ENCODE measurements around the gene TEX52. TPM values are rescaled to one million over a fixed set of nuclear protein-coding genes. Genes with fewer than 3 reads are reported as not detected.

TEX52 gene
- total and polyA plus RNA-seq, 2 donors from 2014 or later, result not detected

- no peaks in the 10 kb centered on the region for H3K4me1 ChIP-seq (ENCODE audit: control insufficient read depth in 2 of 3, insufficient read depth in 2 of 3, low read depth in 1 of 3, low read length in 3 of 3)
- no peak for FAIRE-seq
- H3K4me3 ChIP-seq (ENCODE audit: low read length in 3 of 3), result no peak overlapping the region
- no peaks in the 10 kb centered on the region for H3K27me3 ChIP-seq (ENCODE audit: control insufficient read depth, insufficient read depth, low read length)
- no peak overlapping the region for H3K9ac ChIP-seq (ENCODE audit: low read length in 3 of 3)
- peaks cover 6 to 79% (median 45%) of the 10 kb centered on the region in 3 donors for H3K36me3 ChIP-seq (ENCODE audit: control insufficient read depth in 2 of 3, insufficient read depth in 3 of 3, low read length in 3 of 3)
- no peaks in the 10 kb centered on the region for H3K9me3 ChIP-seq (ENCODE audit: control insufficient read depth in 2 of 3, insufficient read depth in 1 of 3, low read length in 3 of 3)
- no peak for DNase-seq
- intact Hi-C loops (cut with DNase I), result no loop called here
- TF ChIP-seq CTCF (IDR thresholded peaks at IDR 0.05; ENCODE audit: borderline replicate concordance, extremely low read depth, insufficient read depth), result no peak
- H3K27ac ChIP-seq (ENCODE audit: low read depth in 2 of 2, low read length in 2 of 2), result no peak overlapping the region
Observed at GRCh38 chr12:2824541-2824940, 32.3 kb downstream of the TEX52 start.

- H3K36me3 ChIP-seq (ENCODE audit: control insufficient read depth in 2 of 3, insufficient read depth in 3 of 3, low read length in 3 of 3), result peaks cover 6 to 79% (median 47%) of the 10 kb centered on the region in 3 donors
- FAIRE-seq (no peak), DNase-seq (no peak)
- no peak overlapping the region for H3K9ac ChIP-seq (ENCODE audit: low read length in 3 of 3)
- intact Hi-C loops (cut with DNase I), result no loop called here
- H3K4me1 ChIP-seq (ENCODE audit: control insufficient read depth in 2 of 3, insufficient read depth in 2 of 3, low read depth in 1 of 3, low read length in 3 of 3), result no peaks in the 10 kb centered on the region
- H3K9me3 ChIP-seq (ENCODE audit: control insufficient read depth in 2 of 3, insufficient read depth in 1 of 3, low read length in 3 of 3), result no peaks in the 10 kb centered on the region
- no peak overlapping the region for H3K27ac ChIP-seq (ENCODE audit: low read depth in 2 of 2, low read length in 2 of 2)
- no peaks in the 10 kb centered on the region for H3K27me3 ChIP-seq (ENCODE audit: control insufficient read depth, insufficient read depth, low read length)
- TF ChIP-seq CTCF (IDR thresholded peaks at IDR 0.05; ENCODE audit: borderline replicate concordance, extremely low read depth, insufficient read depth), result no peak
- H3K4me3 ChIP-seq (ENCODE audit: low read length in 3 of 3), result no peak overlapping the region
Observed at GRCh38 chr12:2823483-2823882, 33.4 kb downstream of the TEX52 start.

GRCh38 chr12:2820432-2820831 lies 36.4 kb downstream of the TEX52 start:
- H3K9ac ChIP-seq (ENCODE audit: low read length in 3 of 3), result no peak overlapping the region
- intact Hi-C loops (cut with DNase I), result no loop called here
- no peaks in the 10 kb centered on the region for H3K4me1 ChIP-seq (ENCODE audit: control insufficient read depth in 2 of 3, insufficient read depth in 2 of 3, low read depth in 1 of 3, low read length in 3 of 3)
- H3K4me3 ChIP-seq (ENCODE audit: low read length in 3 of 3), result no peak overlapping the region
- H3K27ac ChIP-seq (ENCODE audit: low read depth in 2 of 2, low read length in 2 of 2), result no peak overlapping the region
- peaks cover 9 to 68% (median 42%) of the 10 kb centered on the region in 3 donors for H3K36me3 ChIP-seq (ENCODE audit: control insufficient read depth in 2 of 3, insufficient read depth in 3 of 3, low read length in 3 of 3)
- FAIRE-seq (no peak), DNase-seq (no peak)
- no peaks in the 10 kb centered on the region for H3K9me3 ChIP-seq (ENCODE audit: control insufficient read depth in 2 of 3, insufficient read depth in 1 of 3, low read length in 3 of 3)
- H3K27me3 ChIP-seq (ENCODE audit: control insufficient read depth, insufficient read depth, low read length), result no peaks in the 10 kb centered on the region
- TF ChIP-seq CTCF (IDR thresholded peaks at IDR 0.05; ENCODE audit: borderline replicate concordance, extremely low read depth, insufficient read depth), result no peak

GRCh38 chr12:2819810-2820209 lies 37.0 kb downstream of the TEX52 start:
- Histone ChIP-seq H3K36me3 (ENCODE audit: control insufficient read depth in 2 of 3, insufficient read depth in 3 of 3, low read length in 3 of 3) (peaks cover 7 to 63% (median 36%) of the 10 kb centered on the region in 3 donors), H3K27ac (ENCODE audit: low read depth in 2 of 2, low read length in 2 of 2) (no peak overlapping the region), H3K4me1 (ENCODE audit: control insufficient read depth in 2 of 3, insufficient read depth in 2 of 3, low read depth in 1 of 3, low read length in 3 of 3) (no peaks in the 10 kb centered on the region), H3K9me3 (ENCODE audit: control insufficient read depth in 2 of 3, insufficient read depth in 1 of 3, low read length in 3 of 3) (no peaks in the 10 kb centered on the region), H3K9ac (ENCODE audit: low read length in 3 of 3) (no peak overlapping the region), H3K27me3 (ENCODE audit: control insufficient read depth, insufficient read depth, low read length) (no peaks in the 10 kb centered on the region), H3K4me3 (ENCODE audit: low read length in 3 of 3) (no peak overlapping the region)
- FAIRE-seq (no peak), DNase-seq (no peak)
- intact Hi-C loops (cut with DNase I), result no loop called here
- TF ChIP-seq CTCF (IDR thresholded peaks at IDR 0.05; ENCODE audit: borderline replicate concordance, extremely low read depth, insufficient read depth), result no peak

Data from kidney (tissue), 14 donors.